Caco-2 (cell line): Measurements from ENCODE around the gene RRAS2. TPM values are rescaled to one million over a fixed set of nuclear protein-coding genes. Genes with fewer than 3 reads are reported as not detected.

ENCODE experiments used
- BruUV-seq: library from RNA; stranded (reverse); fragments of 400-500 nt; replicated peaks from 2 replicates; lab custom pipeline; 2021; lab: Mats Ljungman, UMichigan
- CTCF ChIA-PET: fragments of 300-600 bp; sonication (Branson Sonifier 250); formaldehyde crosslinking; loops from one replicate; lab custom pipeline; 2022; ENCODE audit warnings: antibody characterized with exemption; lab: Charles Lee
- POLR2A ChIA-PET: fragments of 300-600 bp; sonication (Branson Sonifier 250); formaldehyde crosslinking; loops from one replicate; lab custom pipeline; 2022; ENCODE audit warnings: antibody characterized with exemption; lab: Charles Lee
- DNase-seq, 2 experiments: peaks; one replicate each; pipeline versions ENCODE4 v3.0.0 to v3.0.0-alpha.2; 2020 to 2022
- H3K27me3 ChIP-seq: replicated peaks from 2 replicates; pipeline ENCODE4 v1.6.0; 2011; ENCODE audit warnings: low read length; ENCODE audit not compliant: control insufficient read depth, insufficient read depth
- H3K36me3 ChIP-seq: 2 replicates; pipeline ENCODE4 v1.5.1; 2011; ENCODE audit warnings: low read length; ENCODE audit not compliant: control insufficient read depth, insufficient read depth
- H3K4me1 ChIP-seq: fragments of 250-450 bp; sonication (Bioruptor Pico); 2 replicates; pipeline ENCODE4 v1.5.1; 2020; ENCODE audit warnings: mild to moderate bottlenecking
- H3K4me3 ChIP-seq: 2 replicates; pipeline ENCODE4 v1.5.1; 2011; ENCODE audit warnings: low read depth, mild to moderate bottlenecking, control low read depth, low read length
- H3K9me3 ChIP-seq: fragments of 250-450 bp; sonication (Bioruptor Pico); 2 replicates; pipeline ENCODE4 v1.5.1; 2020; ENCODE audit warnings: mild to moderate bottlenecking, moderate library complexity
- H3K27ac Mint-ChIP-seq: one replicate; pipeline ENCODE4 v1.8.0; 2022; ENCODE audit warnings: mixed read lengths; ENCODE audit not compliant: unreplicated experiment
- H3K27me3 Mint-ChIP-seq: one replicate; pipeline ENCODE4 v1.8.0; 2022; ENCODE audit warnings: mixed read lengths; ENCODE audit not compliant: insufficient read depth, unreplicated experiment
- H3K36me3 Mint-ChIP-seq: one replicate; pipeline ENCODE4 v1.8.0; 2022; ENCODE audit warnings: mild to moderate bottlenecking, mixed read lengths; ENCODE audit not compliant: insufficient read depth, unreplicated experiment
- H3K4me1 Mint-ChIP-seq: one replicate; pipeline ENCODE4 v1.8.0; 2022; ENCODE audit warnings: low read depth, mixed read lengths; ENCODE audit not compliant: unreplicated experiment
- H3K4me3 Mint-ChIP-seq: one replicate; pipeline ENCODE4 v1.8.0; 2022; ENCODE audit warnings: mild to moderate bottlenecking, moderate library complexity, mixed read lengths; ENCODE audit not compliant: unreplicated experiment
- H3K9me3 Mint-ChIP-seq: one replicate; pipeline ENCODE4 v1.8.0; 2022; ENCODE audit warnings: mixed read lengths; ENCODE audit not compliant: unreplicated experiment
- CTCF ChIP-seq, 2 experiments: fragments of 200-600 bp in 1 of 2; IDR thresholded peaks; 1 replicate in 1 of 2; 2 replicates in 1 of 2; pipeline versions ENCODE4 v1.5.1 to v1.8.0; 2011 to 2022; ENCODE audit warnings: antibody characterized with exemption in 1 of 2, control low read depth in 1 of 2, inconsistent platforms in 1 of 2, low read depth in 1 of 2, low read length in 1 of 2, mild to moderate bottlenecking in 1 of 2, moderate library complexity in 1 of 2; ENCODE audit not compliant: insufficient read depth in 1 of 2, severe bottlenecking in 1 of 2, unreplicated experiment in 1 of 2
- intact Hi-C: fragments of 100-400 bp; cut with micrococcal nuclease; formaldehyde crosslinking; loops from one replicate; pipeline ENCODE4 v1.10.0; 2022; ENCODE audit not compliant: unreplicated experiment
- total RNA-seq: library from RNA; stranded (reverse); gene quantifications from 2 replicates; pipeline ENCODE4 v1.2.3, GENCODE V29; 2022

RRAS2 gene
- total RNA-seq, 1 experiment from 2014 or later: 94.7 TPM

- peaks cover 15% of the 10 kb centered on the region for H3K27me3 Mint-ChIP-seq
- DNase-seq: peak in 1 of 2 experiments; percentile 12
- H3K4me1 Mint-ChIP-seq: peaks cover 7% of the 10 kb centered on the region
- H3K4me1 ChIP-seq: no peaks in the 10 kb centered on the region
- no peaks in the 10 kb centered on the region for H3K36me3 Mint-ChIP-seq
- H3K4me3 ChIP-seq: no peak overlapping the region
- H3K4me3 Mint-ChIP-seq: no peak overlapping the region
- H3K9me3 ChIP-seq: no peaks in the 10 kb centered on the region
- BruUV-seq: no TSS peak
- no peaks in the 10 kb centered on the region for H3K36me3 ChIP-seq
- intact Hi-C loops: no loop called here
- POLR2A ChIA-PET: no interaction called here
- no peaks in the 10 kb centered on the region for H3K27me3 ChIP-seq
- CTCF ChIA-PET: no interaction called here
- TF ChIP-seq CTCF (IDR thresholded peaks at IDR 0.05; ENCODE audit: insufficient read depth in 1 of 2, low read depth in 1 of 2, low read length in 1 of 2, severe bottlenecking in 1 of 2, unreplicated experiment in 1 of 2): no peak
- H3K9me3 Mint-ChIP-seq: no peaks in the 10 kb centered on the region
- no peak overlapping the region for H3K27ac Mint-ChIP-seq
Measured at GRCh38 chr11:14386895-14387480, 28.0 kb upstream of the RRAS2 start.

GRCh38 chr11:14386081-14386480 lies 27.1 kb upstream of the RRAS2 start:
- Histone ChIP-seq H3K36me3 (no peaks in the 10 kb centered on the region), H3K27me3 (no peaks in the 10 kb centered on the region), H3K9me3 (no peaks in the 10 kb centered on the region), H3K4me3 (no peak overlapping the region), H3K4me1 (peaks cover 6% of the 10 kb centered on the region)
- intact Hi-C loops: no loop called here
- H3K27ac Mint-ChIP-seq: no peak overlapping the region
- H3K36me3 Mint-ChIP-seq: no peaks in the 10 kb centered on the region
- H3K4me3 Mint-ChIP-seq: no peak overlapping the region
- H3K27me3 Mint-ChIP-seq: peaks cover 21% of the 10 kb centered on the region
- no peak for DNase-seq
- BruUV-seq: no TSS peak
- peaks cover 14% of the 10 kb centered on the region for H3K4me1 Mint-ChIP-seq
- ChIA-PET POLR2A (no interaction called here), CTCF (no interaction called here)
- TF ChIP-seq CTCF (IDR thresholded peaks at IDR 0.05; ENCODE audit: insufficient read depth in 1 of 2, low read depth in 1 of 2, low read length in 1 of 2, severe bottlenecking in 1 of 2, unreplicated experiment in 1 of 2): no peak
- H3K9me3 Mint-ChIP-seq: no peaks in the 10 kb centered on the region

- Mint-ChIP-seq H3K9me3 (no peaks in the 10 kb centered on the region), H3K4me1 (peaks cover 14% of the 10 kb centered on the region), H3K4me3 (no peak overlapping the region), H3K36me3 (no peaks in the 10 kb centered on the region), H3K27ac (no peak overlapping the region), H3K27me3 (peaks cover 23% of the 10 kb centered on the region)
- Histone ChIP-seq H3K4me1 (peaks cover 6% of the 10 kb centered on the region), H3K4me3 (no peak overlapping the region), H3K9me3 (no peaks in the 10 kb centered on the region), H3K27me3 (no peaks in the 10 kb centered on the region), H3K36me3 (no peaks in the 10 kb centered on the region)
- DNase-seq: no peak
- intact Hi-C loops: no loop called here
- TF ChIP-seq CTCF (IDR thresholded peaks at IDR 0.05; ENCODE audit: insufficient read depth in 1 of 2, low read depth in 1 of 2, low read length in 1 of 2, severe bottlenecking in 1 of 2, unreplicated experiment in 1 of 2): no peak
- BruUV-seq: no TSS peak
- CTCF ChIA-PET: no interaction called here
- POLR2A ChIA-PET: no interaction called here
Measured at GRCh38 chr11:14384338-14384737, 25.4 kb upstream of the RRAS2 start.
